GM12801 (cell line): Measurements from ENCODE around the gene PRKD3.

Source experiments
- TF ChIP-seq, protein P1 (sequence below): IDR thresholded peaks from one replicate; pipeline ENCODE4 v1.5.1; 2011; ENCODE audit warnings: control low read depth; ENCODE audit not compliant: insufficient read length; ENCODE audit errors: extremely low read depth

PRKD3 gene

DNA sequence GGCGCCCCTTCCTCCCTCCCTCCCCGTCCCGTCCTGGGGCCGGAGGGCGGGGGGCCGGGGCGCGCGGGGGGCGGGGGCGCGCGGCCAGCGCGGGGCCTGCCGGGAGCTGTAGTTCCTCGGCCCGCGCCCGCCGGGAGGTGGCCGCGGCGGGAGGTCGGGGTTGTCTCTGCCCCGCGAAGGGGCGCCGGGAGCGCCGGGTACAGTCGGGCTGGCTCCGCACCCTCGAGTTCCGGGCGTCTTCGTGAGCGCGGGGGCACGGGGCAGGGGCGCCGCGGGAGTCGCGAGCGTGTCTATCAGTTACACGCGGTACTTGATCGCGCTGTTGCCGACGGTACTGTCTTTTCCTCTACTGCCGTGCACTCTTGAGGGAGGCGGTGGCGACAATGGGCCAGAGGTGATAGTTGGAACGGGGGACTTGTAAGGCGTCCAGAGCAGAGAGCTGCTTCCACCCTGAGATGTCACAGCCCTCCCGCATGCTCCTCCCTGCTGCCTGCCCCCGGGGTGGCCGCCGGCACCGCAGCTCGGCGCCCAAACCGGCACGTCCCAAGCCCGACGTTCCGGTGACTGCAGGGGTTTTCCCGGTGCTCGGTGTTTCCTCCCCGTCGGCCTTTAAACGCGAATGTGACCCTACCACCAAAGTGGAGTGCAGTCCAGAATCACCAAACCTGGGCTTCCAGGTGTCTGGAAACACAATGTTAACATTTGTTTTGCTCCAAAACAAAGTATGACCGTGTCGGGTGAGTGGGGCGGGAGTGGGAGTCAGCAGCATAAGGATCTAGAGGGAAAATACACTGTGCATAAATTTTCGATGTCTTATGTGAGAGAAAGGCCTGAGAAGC is at the start of gene PRKD3:
Gene PRKD3, minus strand, starts transcription at position 48 of the 839 bp plus-strand sequence. CDS start 8,309 bp downstream, outside the sequence.
- TF ChIP-seq, protein P1, sequence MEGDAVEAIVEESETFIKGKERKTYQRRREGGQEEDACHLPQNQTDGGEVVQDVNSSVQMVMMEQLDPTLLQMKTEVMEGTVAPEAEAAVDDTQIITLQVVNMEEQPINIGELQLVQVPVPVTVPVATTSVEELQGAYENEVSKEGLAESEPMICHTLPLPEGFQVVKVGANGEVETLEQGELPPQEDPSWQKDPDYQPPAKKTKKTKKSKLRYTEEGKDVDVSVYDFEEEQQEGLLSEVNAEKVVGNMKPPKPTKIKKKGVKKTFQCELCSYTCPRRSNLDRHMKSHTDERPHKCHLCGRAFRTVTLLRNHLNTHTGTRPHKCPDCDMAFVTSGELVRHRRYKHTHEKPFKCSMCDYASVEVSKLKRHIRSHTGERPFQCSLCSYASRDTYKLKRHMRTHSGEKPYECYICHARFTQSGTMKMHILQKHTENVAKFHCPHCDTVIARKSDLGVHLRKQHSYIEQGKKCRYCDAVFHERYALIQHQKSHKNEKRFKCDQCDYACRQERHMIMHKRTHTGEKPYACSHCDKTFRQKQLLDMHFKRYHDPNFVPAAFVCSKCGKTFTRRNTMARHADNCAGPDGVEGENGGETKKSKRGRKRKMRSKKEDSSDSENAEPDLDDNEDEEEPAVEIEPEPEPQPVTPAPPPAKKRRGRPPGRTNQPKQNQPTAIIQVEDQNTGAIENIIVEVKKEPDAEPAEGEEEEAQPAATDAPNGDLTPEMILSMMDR = no peak

DNA sequence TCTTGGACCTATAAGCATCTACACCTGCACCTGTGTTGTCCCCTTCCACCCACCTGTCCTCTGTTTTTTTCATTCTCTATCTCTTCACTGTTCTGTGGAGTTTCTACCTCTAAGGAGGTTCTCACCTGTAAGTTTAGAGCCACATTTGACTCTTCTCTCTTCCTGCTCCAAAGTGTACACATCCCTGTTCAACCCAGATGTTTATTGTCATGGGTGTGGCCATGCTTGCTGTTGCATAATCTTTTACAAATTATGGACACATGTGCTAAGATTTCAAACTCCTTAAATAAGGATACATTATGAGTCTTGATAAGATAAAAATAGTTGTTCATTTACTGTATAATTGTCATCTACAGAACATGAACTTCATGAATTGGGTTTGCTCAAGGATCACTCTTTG is 47.4 kb upstream of the PRKD3 start:
- TF ChIP-seq, protein P1 = no peak

DNA sequence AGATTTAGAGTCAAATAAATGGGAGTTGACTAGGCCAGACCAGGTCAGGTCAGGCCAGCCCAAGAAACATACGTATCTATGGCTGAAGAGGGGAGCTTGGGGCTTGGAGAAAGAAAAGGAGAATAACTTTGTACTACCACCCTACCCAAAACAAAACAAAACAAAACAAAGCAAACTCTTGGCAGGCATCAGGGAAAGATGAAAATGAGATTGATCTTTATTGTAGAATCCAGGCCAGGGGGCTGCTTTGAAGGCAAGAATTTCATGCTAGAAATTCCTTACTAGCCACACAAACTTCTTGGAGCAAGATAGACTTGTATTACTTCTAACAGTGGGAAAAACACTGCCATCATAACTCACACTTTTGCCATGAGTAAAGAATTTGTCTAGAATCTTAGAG is 46.0 kb upstream of the PRKD3 start:
- TF ChIP-seq, protein P1 = no peak

DNA sequence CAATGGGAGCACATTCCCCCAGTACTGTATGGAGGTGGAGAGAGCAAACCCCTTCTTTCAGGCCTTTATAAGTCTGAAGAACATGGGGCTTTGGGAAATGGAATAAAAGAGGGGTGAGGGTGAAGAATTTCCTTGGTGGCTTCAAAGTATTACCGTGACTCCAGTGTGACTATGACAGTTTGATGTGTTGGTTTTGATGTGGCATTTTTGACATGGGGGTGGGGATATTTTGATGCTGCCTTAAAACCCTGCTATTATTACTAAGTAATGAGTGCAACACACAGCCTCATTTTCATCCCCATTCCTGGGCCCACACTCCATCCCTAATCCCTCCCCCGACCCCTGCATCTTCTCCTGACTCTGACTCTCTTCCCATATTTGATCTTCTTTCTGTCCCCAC is 43.4 kb upstream of the PRKD3 start:
- TF ChIP-seq, protein P1 = no peak

DNA sequence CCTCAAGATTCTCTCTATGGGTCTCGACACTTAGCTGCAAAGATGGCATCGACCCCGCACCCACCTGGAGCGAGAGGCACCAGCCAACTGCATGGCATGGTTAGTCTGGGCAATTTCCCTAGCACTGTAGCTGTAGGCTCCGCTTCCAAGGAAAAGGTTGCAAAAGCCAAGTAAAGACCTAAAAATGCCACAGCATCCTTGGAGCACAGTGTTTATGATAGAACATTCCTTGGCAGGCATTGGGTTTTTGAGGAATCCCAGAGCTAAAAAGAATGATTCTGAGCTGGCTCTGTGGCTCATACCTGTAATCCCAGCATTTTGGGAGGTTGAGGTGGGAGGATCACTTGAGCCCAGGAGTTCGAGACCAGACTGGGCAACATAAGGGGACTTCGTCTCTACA is 42.7 kb upstream of the PRKD3 start:
- TF ChIP-seq, protein P1 = no peak

DNA sequence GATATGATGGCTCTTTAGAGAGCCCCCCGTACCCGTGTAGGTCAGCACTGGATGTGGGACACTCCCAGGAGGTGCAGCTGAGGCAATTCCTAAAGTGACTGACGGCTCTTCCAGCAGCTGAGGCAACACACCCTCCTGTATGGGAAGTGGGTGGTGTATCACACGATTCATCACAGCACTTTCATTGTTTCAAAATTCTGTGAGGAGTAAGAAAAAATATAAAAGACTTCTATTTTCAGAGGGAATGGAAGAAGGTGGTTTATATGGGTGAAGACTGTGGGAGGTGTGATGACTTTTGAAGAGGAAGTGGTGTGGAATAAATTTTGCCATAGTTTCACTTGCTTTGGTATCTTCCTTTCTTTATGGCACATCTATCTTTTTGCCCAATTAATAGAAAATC is 42.1 kb upstream of the PRKD3 start:
- TF ChIP-seq, protein P1 = no peak

DNA sequence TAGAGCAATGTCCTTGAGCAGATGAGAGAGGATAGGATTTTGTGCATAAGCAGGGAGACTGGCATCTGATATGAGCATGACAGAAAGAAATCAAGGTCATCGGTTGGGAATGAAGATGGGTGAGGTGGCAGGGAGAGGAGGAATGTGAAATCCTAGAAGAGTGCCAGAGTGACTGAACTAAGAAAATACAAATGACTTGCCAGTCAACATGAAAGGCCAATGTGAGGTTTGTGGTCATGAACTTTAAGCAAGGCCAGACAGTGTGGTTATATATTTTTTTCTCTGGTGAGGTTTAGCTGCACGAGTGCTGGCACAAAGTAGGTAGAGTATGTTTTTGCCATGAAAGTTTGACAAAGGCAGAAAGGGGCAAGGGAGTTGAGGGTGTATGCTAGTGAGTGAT is 41.0 kb upstream of the PRKD3 start:
- TF ChIP-seq, protein P1 = no peak

DNA sequence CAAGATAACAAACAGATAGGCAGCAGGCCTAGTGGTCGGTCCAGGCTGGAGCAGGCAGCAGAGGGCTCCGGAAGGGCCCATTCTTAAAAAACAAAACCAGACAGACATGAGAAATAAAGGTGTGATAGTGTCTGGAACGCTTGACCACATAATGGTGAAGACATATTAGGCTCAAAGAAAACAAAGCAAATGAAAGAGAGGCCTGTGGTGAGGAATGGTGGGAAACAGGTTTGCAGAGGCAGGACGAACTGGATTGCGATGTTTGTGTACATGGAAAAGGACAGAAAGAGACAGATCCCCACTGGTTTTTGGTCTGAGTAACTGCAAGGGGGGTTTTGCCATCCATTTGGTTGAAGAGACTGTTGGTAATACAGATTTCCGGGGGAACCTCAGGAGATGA is 39.7 kb upstream of the PRKD3 start:
- TF ChIP-seq, protein P1 = no peak
